Measurements from ENCODE around the gene SETMAR. TPM values are rescaled to one million over a fixed set of nuclear protein-coding genes. Genes with fewer than 3 reads are reported as not detected.

SETMAR gene
- total and polyA plus RNA-seq, 2 donors from 2014 or later: 16.0 to 21.4 TPM

GRCh38 chr3:4335840-4336562, 32.8 kb downstream of the SETMAR start:
- no peak for TF ChIP-seq CTCF (IDR thresholded peaks at IDR 0.05; ENCODE audit: borderline replicate concordance, extremely low read depth, insufficient read depth)
- Histone ChIP-seq H3K9me3 (ENCODE audit: control insufficient read depth in 2 of 3, insufficient read depth in 1 of 3, low read length in 3 of 3) (peaks cover 0 to 2% (median 0%) of the 10 kb centered on the region in 3 donors), H3K9ac (ENCODE audit: low read length in 3 of 3) (no peak overlapping the region), H3K4me3 (ENCODE audit: low read length in 3 of 3) (no peak overlapping the region), H3K4me1 (ENCODE audit: control insufficient read depth in 2 of 3, insufficient read depth in 2 of 3, low read depth in 1 of 3, low read length in 3 of 3) (no peaks in the 10 kb centered on the region), H3K27ac (ENCODE audit: low read depth in 2 of 2, low read length in 2 of 2) (no peak overlapping the region), H3K27me3 (ENCODE audit: control insufficient read depth, insufficient read depth, low read length) (no peaks in the 10 kb centered on the region), H3K36me3 (ENCODE audit: control insufficient read depth in 2 of 3, insufficient read depth in 3 of 3, low read length in 3 of 3) (no peaks in the 10 kb centered on the region)
- intact Hi-C loops (cut with DNase I): no loop called here
- DNase-seq (no peak), FAIRE-seq (no peak)

- H3K27ac ChIP-seq (ENCODE audit: low read depth in 2 of 2, low read length in 2 of 2): no peak overlapping the region
Observed at GRCh38 chr3:4336850-4337546, 33.8 kb downstream of the SETMAR start.

GRCh38 chr3:4338751-4339150, 35.6 kb downstream of the SETMAR start:
- Histone ChIP-seq H3K27ac (ENCODE audit: low read depth in 2 of 2, low read length in 2 of 2) (no peak overlapping the region), H3K4me3 (ENCODE audit: low read length in 3 of 3) (no peak overlapping the region), H3K27me3 (ENCODE audit: control insufficient read depth, insufficient read depth, low read length) (no peaks in the 10 kb centered on the region), H3K9ac (ENCODE audit: low read length in 3 of 3) (no peak overlapping the region), H3K4me1 (ENCODE audit: control insufficient read depth in 2 of 3, insufficient read depth in 2 of 3, low read depth in 1 of 3, low read length in 3 of 3) (peaks cover 0 to 4% (median 0%) of the 10 kb centered on the region in 3 donors), H3K36me3 (ENCODE audit: control insufficient read depth in 2 of 3, insufficient read depth in 3 of 3, low read length in 3 of 3) (no peaks in the 10 kb centered on the region), H3K9me3 (ENCODE audit: control insufficient read depth in 2 of 3, insufficient read depth in 1 of 3, low read length in 3 of 3) (peaks cover 0 to 2% (median 0%) of the 10 kb centered on the region in 3 donors)
- TF ChIP-seq CTCF (IDR thresholded peaks at IDR 0.05; ENCODE audit: borderline replicate concordance, extremely low read depth, insufficient read depth): no peak
- intact Hi-C loops (cut with DNase I): no loop called here
- FAIRE-seq (no peak), DNase-seq (no peak)

More at GRCh38 chr3:4336850-4337546, 33.8 kb downstream of the SETMAR start:
- Histone ChIP-seq H3K27me3 (ENCODE audit: control insufficient read depth, insufficient read depth, low read length) (no peaks in the 10 kb centered on the region), H3K4me1 (ENCODE audit: control insufficient read depth in 2 of 3, insufficient read depth in 2 of 3, low read depth in 1 of 3, low read length in 3 of 3) (no peaks in the 10 kb centered on the region), H3K9ac (ENCODE audit: low read length in 3 of 3) (no peak overlapping the region), H3K4me3 (ENCODE audit: low read length in 3 of 3) (no peak overlapping the region), H3K36me3 (ENCODE audit: control insufficient read depth in 2 of 3, insufficient read depth in 3 of 3, low read length in 3 of 3) (no peaks in the 10 kb centered on the region), H3K9me3 (ENCODE audit: control insufficient read depth in 2 of 3, insufficient read depth in 1 of 3, low read length in 3 of 3) (peaks cover 0 to 2% (median 0%) of the 10 kb centered on the region in 3 donors)
- no peak for FAIRE-seq
- TF ChIP-seq CTCF (IDR thresholded peaks at IDR 0.05; ENCODE audit: borderline replicate concordance, extremely low read depth, insufficient read depth): no peak
- intact Hi-C loops (cut with DNase I): no loop called here
- no peak for DNase-seq

Measured in kidney (tissue), 14 donors.